ENCODE data around the gene IREB2. TPM values are rescaled to one million over a fixed set of nuclear protein-coding genes. Genes with fewer than 3 reads are reported as not detected.

The IREB2 gene
- total and polyA plus RNA-seq, 4 experiments from 2014 or later: 7.6 to 71.9 (median 42.2) TPM

- Mint-ChIP-seq H3K4me3 (peak overlapping the region in 1 of 8 donors; percentile 27), H3K36me3 (no peaks in the 10 kb centered on the region), H3K9me3 (peaks cover 0 to 2% (median 0%) of the 10 kb centered on the region in 8 donors), H3K27ac (peak overlapping the region in 1 of 7 donors; percentile 3), H3K4me1 (peaks cover 21 to 32% (median 22%) of the 10 kb centered on the region in 4 donors), H3K27me3 (peaks cover 0 to 5% of the 10 kb centered on the region in 2 donors)
- peak; percentile 54 to 62 (median 61) for DNase-seq
- Histone ChIP-seq H3K9me3 (ENCODE audit: control insufficient read depth in 1 of 2, low read length in 2 of 2) (no peaks in the 10 kb centered on the region), H3K4me3 (ENCODE audit: low read length in 2 of 2) (no peak overlapping the region), H3K27ac (ENCODE audit: low read depth, low read length) (no peak overlapping the region), H3K4me1 (ENCODE audit: insufficient read depth, low read length) (peaks cover 17% of the 10 kb centered on the region), H3K27me3 (ENCODE audit: insufficient read depth, low read length) (no peaks in the 10 kb centered on the region), H3K36me3 (ENCODE audit: insufficient read depth, low read length) (no peaks in the 10 kb centered on the region)
- CTCF ChIA-PET (ENCODE audit: partially characterized antibody): interaction anchor here (0.8 to 4.2 kb wide), 24 partner anchors 9 to 416 kb away, joined by 3 to 17 read pairs (median 4); partner anchors contain the start of gene IREB2
- POLR2A ChIA-PET (ENCODE audit: partially characterized antibody): interaction anchor here (0.8 to 2.5 kb wide), 2 partner anchors 15 to 158 kb away, joined by 3 to 15 read pairs; partner anchors contain the start of genes DNAJA4 and IREB2
- intact Hi-C loops (cut with micrococcal nuclease): loop anchor here (1.0 to 10.0 kb wide), 2 partner anchors 114 to 458 kb away; no protein-coding TSS in a partner anchor
These were observed 15.3 kb upstream of the IREB2 start for GRCh38 chr15:78422571-78423340.

- H3K4me3 ChIP-seq (ENCODE audit: low read length in 2 of 2): no peak overlapping the region
- no peaks in the 10 kb centered on the region for H3K9me3 ChIP-seq (ENCODE audit: control insufficient read depth in 1 of 2, low read length in 2 of 2)
- Mint-ChIP-seq H3K4me3 (no peak overlapping the region), H3K4me1 (peaks cover 21 to 32% (median 22%) of the 10 kb centered on the region in 4 donors), H3K36me3 (no peaks in the 10 kb centered on the region), H3K9me3 (no peaks in the 10 kb centered on the region), H3K27me3 (peaks cover under 1 to 7% of the 10 kb centered on the region in 2 donors), H3K27ac (no peak overlapping the region)
- H3K27me3 ChIP-seq (ENCODE audit: insufficient read depth, low read length): no peaks in the 10 kb centered on the region
- peaks cover 17% of the 10 kb centered on the region for H3K4me1 ChIP-seq (ENCODE audit: insufficient read depth, low read length)
- intact Hi-C loops (cut with micrococcal nuclease): loop anchor here (1.0 to 10.0 kb wide), 2 partner anchors 311 to 460 kb away; no protein-coding TSS in a partner anchor
- DNase-seq: no peak
- POLR2A ChIA-PET (ENCODE audit: partially characterized antibody): interaction anchor here (2.5 kb wide), 1 partner anchor 13 kb away, joined by 15 read pairs; the partner anchor contains the start of gene IREB2
- H3K27ac ChIP-seq (ENCODE audit: low read depth, low read length): no peak overlapping the region
- H3K36me3 ChIP-seq (ENCODE audit: insufficient read depth, low read length): no peaks in the 10 kb centered on the region
- CTCF ChIA-PET (ENCODE audit: partially characterized antibody): interaction anchor here (1.3 to 4.2 kb wide), 3 partner anchors 13 to 466 kb away, joined by 3 to 17 read pairs (median 3); partner anchors contain the start of gene IREB2
These were observed 13.3 kb upstream of the IREB2 start for GRCh38 chr15:78424673-78425072.

GRCh38 chr15:78425643-78426042 is 12.4 kb upstream of the IREB2 start:
- H3K27me3 Mint-ChIP-seq: peaks cover 4 to 10% of the 10 kb centered on the region in 2 donors
- ChIA-PET CTCF (ENCODE audit: partially characterized antibody) (interaction anchor here (0.7 kb wide), 1 partner anchor 13 kb away, joined by 3 read pairs; the partner anchor contains the start of gene IREB2), POLR2A (ENCODE audit: partially characterized antibody) (interaction anchor here (3.8 kb wide), 1 partner anchor 12 kb away, joined by 24 read pairs; the partner anchor contains the start of gene IREB2)
- H3K36me3 Mint-ChIP-seq: no peaks in the 10 kb centered on the region
- Histone ChIP-seq H3K4me3 (ENCODE audit: low read length in 2 of 2) (no peak overlapping the region), H3K27me3 (ENCODE audit: insufficient read depth, low read length) (no peaks in the 10 kb centered on the region), H3K36me3 (ENCODE audit: insufficient read depth, low read length) (no peaks in the 10 kb centered on the region), H3K27ac (ENCODE audit: low read depth, low read length) (no peak overlapping the region), H3K4me1 (ENCODE audit: insufficient read depth, low read length) (peaks cover 17% of the 10 kb centered on the region), H3K9me3 (ENCODE audit: control insufficient read depth in 1 of 2, low read length in 2 of 2) (no peaks in the 10 kb centered on the region)
- H3K4me3 Mint-ChIP-seq: peak overlapping the region in 3 of 8 donors; percentile 9 to 60 (median 15)
- no peaks in the 10 kb centered on the region for H3K9me3 Mint-ChIP-seq
- H3K27ac Mint-ChIP-seq: no peak overlapping the region
- no peak for DNase-seq
- intact Hi-C loops (cut with micrococcal nuclease): loop anchor here (1.0 to 10.0 kb wide), 2 partner anchors 312 to 461 kb away; no protein-coding TSS in a partner anchor
- H3K4me1 Mint-ChIP-seq: peaks cover 21 to 32% (median 22%) of the 10 kb centered on the region in 4 donors

DNA sequence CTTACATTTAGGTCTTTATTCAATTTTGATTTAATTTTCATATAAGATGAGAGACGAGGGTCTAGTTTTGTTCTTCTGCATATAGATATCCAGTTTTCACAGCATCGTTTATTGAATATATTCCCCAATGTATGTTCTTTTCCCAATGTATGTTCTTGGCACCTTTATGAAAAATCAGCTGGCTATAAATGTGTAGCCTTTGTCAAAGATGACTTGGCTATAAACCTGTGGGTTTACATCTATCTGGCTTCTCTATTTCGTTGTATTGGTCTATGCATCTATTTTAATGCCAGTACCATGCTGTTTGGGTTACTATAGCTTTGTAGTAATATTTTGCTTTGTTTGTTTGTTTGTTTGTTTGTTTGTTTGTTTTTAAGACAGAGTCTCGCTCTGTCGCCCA is 11.7 kb upstream of the IREB2 start:
- no peaks in the 10 kb centered on the region for H3K9me3 ChIP-seq (ENCODE audit: control insufficient read depth in 1 of 2, low read length in 2 of 2)
- Mint-ChIP-seq H3K27ac (no peak overlapping the region), H3K4me3 (peak overlapping the region in 4 of 8 donors; percentile 7 to 60 (median 18)), H3K27me3 (peaks cover 4 to 10% of the 10 kb centered on the region in 2 donors), H3K36me3 (no peaks in the 10 kb centered on the region), H3K9me3 (no peaks in the 10 kb centered on the region), H3K4me1 (peaks cover 21 to 32% (median 22%) of the 10 kb centered on the region in 4 donors)
- H3K27ac ChIP-seq (ENCODE audit: low read depth, low read length): no peak overlapping the region
- H3K4me1 ChIP-seq (ENCODE audit: insufficient read depth, low read length): peaks cover 17% of the 10 kb centered on the region
- POLR2A ChIA-PET (ENCODE audit: partially characterized antibody): interaction anchor here (3.8 kb wide), 1 partner anchor 12 kb away, joined by 24 read pairs; the partner anchor contains the start of gene IREB2
- H3K4me3 ChIP-seq (ENCODE audit: low read length in 2 of 2): no peak overlapping the region
- DNase-seq: no peak
- intact Hi-C loops (cut with micrococcal nuclease): loop anchor here (10.0 kb wide), 1 partner anchor 461 kb away; no protein-coding TSS in a partner anchor
- CTCF ChIA-PET (ENCODE audit: partially characterized antibody): interaction anchor here (0.7 kb wide), 1 partner anchor 12 kb away, joined by 3 read pairs; the partner anchor contains the start of gene IREB2
- no peaks in the 10 kb centered on the region for H3K27me3 ChIP-seq (ENCODE audit: insufficient read depth, low read length)
- no peaks in the 10 kb centered on the region for H3K36me3 ChIP-seq (ENCODE audit: insufficient read depth, low read length)

DNA sequence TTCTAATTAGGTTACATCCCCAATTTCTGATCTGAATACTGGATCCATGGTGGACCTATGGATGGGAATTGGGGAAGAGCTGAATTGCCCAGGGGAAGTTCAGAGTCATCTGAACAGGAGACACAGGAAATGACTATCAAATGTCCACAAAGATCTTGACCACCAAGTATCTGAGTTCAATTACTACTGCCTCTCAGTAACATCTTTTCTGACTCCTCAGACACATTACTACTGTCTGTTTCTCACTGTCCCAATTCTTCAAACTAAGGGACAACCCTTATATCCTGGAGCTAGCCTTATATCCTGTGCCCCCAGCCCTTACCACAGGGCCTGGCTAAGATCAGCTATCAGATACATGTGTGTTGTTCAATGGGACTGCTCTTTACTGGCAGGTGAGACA is 10.1 kb upstream of the IREB2 start:
- Histone ChIP-seq H3K9me3 (ENCODE audit: control insufficient read depth in 1 of 2, low read length in 2 of 2) (no peaks in the 10 kb centered on the region), H3K4me1 (ENCODE audit: insufficient read depth, low read length) (peaks cover 17% of the 10 kb centered on the region), H3K4me3 (ENCODE audit: low read length in 2 of 2) (no peak overlapping the region), H3K27me3 (ENCODE audit: insufficient read depth, low read length) (no peaks in the 10 kb centered on the region), H3K27ac (ENCODE audit: low read depth, low read length) (no peak overlapping the region), H3K36me3 (ENCODE audit: insufficient read depth, low read length) (no peaks in the 10 kb centered on the region)
- ChIA-PET POLR2A (ENCODE audit: partially characterized antibody) (interaction anchor here (3.8 kb wide), 1 partner anchor 10 kb away, joined by 24 read pairs; the partner anchor contains the start of gene IREB2), CTCF (ENCODE audit: partially characterized antibody) (interaction anchor here (1.5 to 3.1 kb wide), 3 partner anchors 9 to 162 kb away, joined by 3 to 9 read pairs (median 9); partner anchors contain the start of gene IREB2)
- intact Hi-C loops (cut with micrococcal nuclease): loop anchor here (10.0 kb wide), 1 partner anchor 463 kb away; no protein-coding TSS in a partner anchor
- Mint-ChIP-seq H3K27ac (no peak overlapping the region), H3K9me3 (no peaks in the 10 kb centered on the region), H3K4me1 (peaks cover 15 to 25% (median 17%) of the 10 kb centered on the region in 4 donors), H3K4me3 (no peak overlapping the region), H3K36me3 (no peaks in the 10 kb centered on the region), H3K27me3 (peaks cover 8 to 10% of the 10 kb centered on the region in 2 donors)
- no peak for DNase-seq

GRCh38 chr15:78429477-78429876 is 8.5 kb upstream of the IREB2 start:
- Mint-ChIP-seq H3K36me3 (no peaks in the 10 kb centered on the region), H3K4me1 (peaks cover 12 to 21% (median 15%) of the 10 kb centered on the region in 4 donors), H3K9me3 (no peaks in the 10 kb centered on the region), H3K4me3 (no peak overlapping the region), H3K27ac (peak overlapping the region in 1 of 7 donors; percentile 1), H3K27me3 (peaks cover 8 to 10% of the 10 kb centered on the region in 2 donors)
- ChIA-PET POLR2A (ENCODE audit: partially characterized antibody) (interaction anchor here (3.8 kb wide), 1 partner anchor 8 kb away, joined by 24 read pairs; the partner anchor contains the start of gene IREB2), CTCF (ENCODE audit: partially characterized antibody) (interaction anchor here (2.0 to 3.1 kb wide), 2 partner anchors 8 to 11 kb away, joined by 9 read pairs; partner anchors contain the start of gene IREB2)
- no peaks in the 10 kb centered on the region for H3K9me3 ChIP-seq (ENCODE audit: control insufficient read depth in 1 of 2, low read length in 2 of 2)
- intact Hi-C loops (cut with micrococcal nuclease): loop anchor here (10.0 kb wide), 1 partner anchor 465 kb away; no protein-coding TSS in a partner anchor
- H3K27me3 ChIP-seq (ENCODE audit: insufficient read depth, low read length): no peaks in the 10 kb centered on the region
- no peak for DNase-seq
- H3K4me3 ChIP-seq (ENCODE audit: low read length in 2 of 2): no peak overlapping the region
- peaks cover 17% of the 10 kb centered on the region for H3K4me1 ChIP-seq (ENCODE audit: insufficient read depth, low read length)
- no peaks in the 10 kb centered on the region for H3K36me3 ChIP-seq (ENCODE audit: insufficient read depth, low read length)
- no peak overlapping the region for H3K27ac ChIP-seq (ENCODE audit: low read depth, low read length)

Data from CD4-positive, alpha-beta memory T cell (primary cell).